GM13977 (cell line): ENCODE measurements around the gene QPRT.
"Not testable (repeated sequence)": the region's sequence is repeated elsewhere in the genome, so short reads cannot be mapped to it uniquely, and the experiment has no call there.

ENCODE experiments used
- DNase-seq: peaks from one replicate; pipeline ENCODE4 v3.0.0; 2012; ENCODE audit warnings: low spot score
- CTCF ChIP-seq: IDR thresholded peaks from 2 replicates; pipeline ENCODE4 v1.5.1; 2012; ENCODE audit warnings: mild to moderate bottlenecking, control low read depth; ENCODE audit not compliant: insufficient read depth; ENCODE audit errors: extremely low read depth, missing control alignments
- in situ Hi-C: fragments of 300-500 bp; cut with MboI; formaldehyde crosslinking; loops from one replicate; pipeline ENCODE4 v1.12.0; 2022; ENCODE audit warnings: low sequenced_read_pairs, low pct_unique_long_range_greater_than_20kb, mixed read lengths, inconsistent platforms; ENCODE audit not compliant: unreplicated experiment

Gene QPRT

DNA sequence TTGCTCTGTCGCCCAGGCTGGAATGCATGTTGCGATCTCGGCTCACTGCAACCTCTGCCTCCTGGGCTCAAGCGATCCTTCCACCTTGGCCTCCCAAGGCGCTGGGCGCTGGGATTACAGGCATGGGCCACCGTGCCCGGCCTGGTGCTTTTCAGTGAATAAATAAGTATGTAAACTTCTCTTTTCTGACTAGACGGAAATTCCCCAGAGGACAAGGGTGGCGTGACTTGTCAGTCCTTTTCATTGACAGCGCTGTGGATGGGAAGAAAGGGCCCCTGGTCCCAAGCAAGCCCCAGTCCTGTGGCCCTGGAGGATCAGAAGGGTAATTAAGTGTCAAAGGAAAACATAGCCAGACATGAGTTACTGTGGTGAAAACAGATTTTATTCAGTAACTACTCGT is 25.5 kb upstream of the QPRT start:
- TF ChIP-seq CTCF: no peak
- in situ Hi-C loops: no loop called here
- DNase-seq: no peak

DNA sequence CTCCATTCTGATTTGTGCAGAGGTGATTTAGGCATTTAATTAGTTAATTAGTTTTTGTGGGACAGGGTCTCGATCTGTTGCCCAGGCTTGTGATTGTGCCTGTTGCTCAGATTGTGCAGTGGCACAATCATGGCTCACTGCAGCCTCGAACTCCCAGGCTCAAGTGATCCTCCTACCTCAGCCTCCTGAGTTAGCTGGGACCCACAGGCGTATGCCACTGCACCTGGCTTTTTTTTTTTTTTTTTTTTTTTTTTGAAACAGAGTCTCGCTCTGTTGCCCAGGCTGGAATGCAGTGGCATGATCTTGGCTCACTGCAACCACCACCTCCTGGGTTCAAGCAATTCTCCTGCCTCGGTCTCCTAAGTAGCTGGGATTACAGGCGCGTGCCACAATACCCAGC is 25.1 kb upstream of the QPRT start:
- DNase-seq, in situ Hi-C loops: not testable (repeated sequence)

DNA sequence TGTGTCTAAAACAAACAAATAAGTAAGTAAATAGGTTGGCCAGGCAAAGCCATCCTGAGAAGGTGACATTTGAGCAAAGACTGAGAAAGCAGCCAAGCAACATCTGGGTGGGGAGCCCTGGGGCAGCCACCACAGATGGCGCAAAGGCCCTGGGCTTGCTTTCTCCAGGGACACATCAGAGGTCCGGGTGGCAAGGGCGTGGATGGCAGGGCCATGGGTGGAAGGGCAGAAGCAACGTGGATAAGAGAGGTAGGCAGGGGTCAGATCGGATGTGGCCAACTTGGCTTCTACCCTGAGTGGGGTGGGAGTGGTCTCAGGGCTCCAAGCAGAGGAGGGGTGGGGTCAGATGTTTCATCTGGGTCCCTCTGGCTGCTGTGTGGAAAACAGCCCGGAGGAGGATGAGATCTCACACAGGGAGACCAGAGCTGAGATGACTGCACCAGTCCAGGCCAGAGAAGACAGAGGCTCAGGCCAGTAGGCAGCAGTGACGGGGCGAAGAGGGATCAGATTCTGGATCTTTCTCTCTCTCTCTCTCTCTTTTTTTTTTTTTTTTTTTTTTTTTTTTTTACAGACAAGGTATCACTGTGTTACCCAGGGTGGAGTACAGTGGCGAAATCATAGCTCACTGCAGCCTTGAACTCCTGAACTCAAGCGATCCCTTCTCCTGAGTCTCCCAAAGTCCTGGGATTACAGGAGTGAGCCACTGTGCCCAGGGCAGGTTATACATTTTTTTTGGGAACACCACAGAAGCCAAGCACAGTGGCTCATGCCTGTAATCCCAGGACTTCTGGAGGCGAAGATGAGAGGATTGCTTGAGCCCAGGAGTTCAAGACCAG is 22.1 kb upstream of the QPRT start:
- no peak for TF ChIP-seq CTCF
- in situ Hi-C loops: no loop called here
- DNase-seq: no peak

DNA sequence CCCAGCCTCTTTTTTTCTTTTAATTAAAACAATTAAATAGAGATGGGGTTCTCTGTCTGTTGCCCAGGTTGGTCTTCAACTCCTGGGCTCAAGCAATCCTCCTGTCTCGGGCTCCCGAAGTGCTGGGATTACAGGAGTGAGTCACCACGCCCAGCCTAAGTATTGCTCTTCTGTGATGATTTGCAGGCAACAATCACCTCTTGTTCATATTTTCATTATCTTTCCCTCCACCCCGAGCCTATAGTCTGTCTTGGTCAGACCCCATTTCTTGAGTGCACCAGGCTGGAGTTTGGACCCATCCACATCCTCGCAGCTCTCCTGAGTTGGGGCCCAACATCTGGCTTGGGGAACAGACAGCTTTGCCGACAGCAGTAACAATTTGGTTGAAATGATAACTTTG is 20.3 kb upstream of the QPRT start:
- TF ChIP-seq CTCF: no peak
- no peak for DNase-seq
- in situ Hi-C loops: no loop called here

DNA sequence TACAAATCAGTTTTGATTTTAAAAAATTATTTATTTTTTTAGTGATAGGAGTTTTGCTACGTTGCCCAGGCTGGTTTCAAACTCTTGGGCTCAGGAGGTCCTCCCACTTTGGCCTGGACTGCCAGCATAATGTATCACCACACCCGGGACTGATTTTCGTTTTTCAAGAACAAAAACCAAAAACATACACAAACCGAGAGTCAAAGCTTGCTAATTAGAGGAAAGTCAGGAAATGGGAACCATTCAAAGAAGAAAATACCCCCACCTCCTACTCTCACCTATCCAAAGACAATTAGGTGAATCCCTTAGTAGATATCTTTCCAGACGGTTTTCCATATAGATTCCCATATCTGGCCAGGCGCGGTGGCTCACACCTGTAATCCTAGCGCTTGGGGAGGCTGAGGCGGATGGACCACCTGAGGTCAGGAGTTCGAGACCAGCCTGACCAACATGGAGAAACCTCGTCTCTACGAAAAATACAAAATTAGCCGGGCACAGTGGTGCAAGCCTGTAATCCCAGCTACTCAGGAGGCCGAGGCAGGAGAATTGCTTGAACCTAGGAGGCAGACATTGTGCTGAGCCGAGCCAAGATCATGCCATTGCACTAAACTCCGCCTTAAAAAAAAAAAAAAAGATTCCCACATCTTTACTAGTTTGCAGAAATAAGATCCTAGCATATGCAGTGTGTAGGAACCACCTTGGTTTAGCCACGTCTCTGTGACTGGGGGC is 16.8 kb upstream of the QPRT start:
- in situ Hi-C loops: no loop called here
- TF ChIP-seq CTCF: no peak
- no peak for DNase-seq

DNA sequence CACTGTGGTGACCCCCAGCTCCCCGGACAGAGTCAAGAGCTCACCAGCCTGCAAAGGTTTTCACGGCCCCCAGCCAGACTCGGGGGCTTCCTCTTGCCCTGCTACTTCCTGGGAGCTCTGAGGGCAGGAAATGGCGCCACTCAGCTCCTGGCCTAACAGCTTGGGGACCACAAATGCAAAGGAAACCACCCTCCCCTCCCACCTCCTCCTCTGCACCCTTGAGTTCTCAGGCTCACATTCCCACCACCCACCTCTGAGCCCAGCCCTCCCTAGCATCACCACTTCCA is 16.3 kb upstream of the QPRT start:
- DNase-seq: peak; percentile 72
- in situ Hi-C loops: no loop called here
- TF ChIP-seq CTCF: no peak
